ENCODE results near the gene CNTNAP2.

- TF ChIP-seq CTCF (IDR thresholded peaks at IDR 0.05) (no peak), POLR2A (IDR thresholded peaks at IDR 0.05) (no peak)
Measured at GRCh38 chr7:146345251-146345650, 228.7 kb downstream of the CNTNAP2 start.
